Astrocyte of the spinal cord (primary cell): ENCODE measurements around the gene TAF1B.
"Not testable (repeated sequence)": the region's sequence is repeated elsewhere in the genome, so short reads cannot be mapped to it uniquely, and the experiment has no call there.

Experiments
- DNase-seq: peaks from one replicate; pipeline ENCODE4 v3.0.0; 2011; ENCODE audit warnings: low read depth, low spot score
- H3K4me3 ChIP-seq: 2 replicates; pipeline ENCODE4 v1.5.1; 2011; ENCODE audit warnings: low read depth, mild to moderate bottlenecking, low read length, moderate library complexity
- CTCF ChIP-seq: IDR thresholded peaks from 2 replicates; pipeline ENCODE4 v1.5.1; 2012; ENCODE audit warnings: low read depth, mild to moderate bottlenecking, low read length, inconsistent platforms
- in situ Hi-C: cut with HindIII; loops from 2 replicates; pipeline ENCODE4 v1.10.0; 2017; ENCODE audit warnings: low sequenced_read_pairs

The TAF1B gene

DNA sequence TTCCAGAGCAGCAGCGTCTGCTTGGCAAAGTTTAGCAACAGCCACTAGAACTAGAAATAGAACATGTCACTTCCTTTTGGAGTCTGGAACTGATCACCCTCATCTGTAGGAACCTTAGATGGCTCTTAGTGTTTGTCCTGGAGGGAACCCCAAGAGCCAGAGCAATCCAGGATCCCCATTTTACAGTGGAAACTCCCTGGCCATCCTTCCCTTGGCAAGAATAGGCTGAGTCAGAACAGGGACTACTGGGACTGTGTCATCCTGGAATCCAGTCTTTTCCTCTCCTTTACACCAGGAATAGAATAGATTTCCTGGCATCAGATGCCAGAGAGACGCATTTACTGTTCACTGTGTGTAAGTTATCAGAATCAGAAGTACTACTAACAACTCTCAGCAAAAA is 75.0 kb downstream of the TAF1B start:
- DNase-seq = no peak
- no peak for TF ChIP-seq CTCF
- in situ Hi-C loops = no loop called here
- no peak overlapping the region for H3K4me3 ChIP-seq

DNA sequence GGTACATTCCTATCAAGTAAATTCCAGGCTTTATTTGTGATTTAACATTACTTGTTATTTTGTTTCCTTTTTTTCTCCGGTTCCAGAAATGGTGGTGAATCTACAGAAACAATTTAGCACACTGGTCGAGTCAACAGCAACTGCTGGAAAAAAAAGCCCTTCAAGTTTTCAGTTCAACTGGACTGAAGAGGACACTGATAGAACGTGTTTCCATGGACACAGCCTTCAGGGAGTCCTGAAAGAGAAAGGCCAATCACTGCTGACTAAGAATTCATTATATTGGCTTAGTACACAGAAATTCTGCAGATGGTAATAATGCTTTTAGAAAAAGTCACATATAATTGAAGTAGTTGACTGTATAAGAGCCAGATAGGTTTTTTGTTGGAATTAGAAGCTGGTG is 76.2 kb downstream of the TAF1B start:
- no peak overlapping the region for H3K4me3 ChIP-seq
- no peak for TF ChIP-seq CTCF
- DNase-seq = no peak
- in situ Hi-C loops = no loop called here

GRCh38 chr2:9927020-9927419 is 83.7 kb downstream of the TAF1B start:
- in situ Hi-C loops, H3K4me3 ChIP-seq, DNase-seq: not testable (repeated sequence)

DNA sequence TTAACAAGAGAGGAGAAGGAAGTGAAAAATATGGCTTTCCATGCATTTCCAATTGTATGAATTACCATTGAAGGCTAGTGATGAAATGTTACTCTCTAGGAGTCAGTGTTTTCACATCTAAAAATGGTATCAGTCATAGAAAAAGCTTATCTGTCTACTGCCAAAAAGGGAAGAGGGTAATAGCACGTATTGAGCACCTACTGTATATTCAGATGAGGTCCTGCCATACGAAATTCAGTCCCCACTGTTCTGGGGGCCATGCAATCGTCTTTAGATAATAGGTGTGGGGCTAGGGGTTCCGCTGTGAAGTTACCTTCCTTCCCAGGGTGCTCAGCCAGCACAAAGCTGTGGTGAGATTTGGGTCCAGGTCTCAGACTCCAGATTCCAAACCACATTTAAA is 94.0 kb downstream of the TAF1B start:
- TF ChIP-seq CTCF = no peak
- DNase-seq = no peak
- no peak overlapping the region for H3K4me3 ChIP-seq
- in situ Hi-C loops = no loop called here

- DNase-seq = no peak
- in situ Hi-C loops = no loop called here
These were observed 94.7 kb downstream of the TAF1B start for GRCh38 chr2:9937968-9938367.

DNA sequence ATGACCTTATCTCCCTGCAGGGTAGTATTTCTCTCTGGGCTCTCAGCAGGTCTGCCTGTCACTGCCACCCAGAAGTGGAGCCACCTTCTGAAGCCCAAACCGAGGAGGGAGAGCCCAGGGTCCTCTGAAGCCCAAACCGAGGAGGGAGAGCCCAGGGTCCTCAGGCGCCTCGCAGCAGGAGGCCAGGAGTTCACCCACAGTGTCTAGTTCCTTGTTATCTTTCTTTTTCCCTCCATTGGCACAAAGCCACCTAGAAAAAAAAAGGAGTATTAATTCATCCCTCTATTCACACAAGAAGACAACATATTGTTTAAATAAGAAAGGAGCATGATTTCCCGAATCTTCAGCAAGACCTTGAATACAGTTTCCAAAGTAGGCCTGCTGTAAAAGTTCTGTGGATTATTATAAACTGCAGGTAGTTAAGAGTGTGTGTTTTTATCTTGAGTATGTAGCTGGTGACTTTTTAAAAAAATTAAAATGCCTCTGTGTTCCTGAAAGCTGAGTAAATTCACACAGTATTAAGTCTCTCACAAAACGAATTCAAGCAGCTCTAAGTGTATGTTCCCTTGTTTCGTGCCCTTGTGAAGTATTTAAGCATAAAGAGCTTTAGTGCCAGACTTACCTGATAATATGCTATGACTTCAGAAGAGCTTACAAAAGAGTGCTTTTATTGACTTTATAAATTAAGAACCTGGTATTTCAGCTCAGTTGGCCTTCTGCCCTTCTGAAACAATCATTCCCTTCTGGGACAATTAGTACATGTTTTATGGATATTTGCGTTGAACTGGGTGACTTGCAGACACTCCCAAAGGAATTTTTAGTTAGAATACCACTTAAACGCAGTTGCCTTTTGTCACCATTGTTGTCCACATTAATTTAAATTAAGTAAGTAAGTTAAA is 96.6 kb downstream of the TAF1B start:
- TF ChIP-seq CTCF = no peak
- DNase-seq = peak; percentile 10

More at GRCh38 chr2:9937968-9938367, 94.7 kb downstream of the TAF1B start:
- no peak overlapping the region for H3K4me3 ChIP-seq
- TF ChIP-seq CTCF = no peak

DNA sequence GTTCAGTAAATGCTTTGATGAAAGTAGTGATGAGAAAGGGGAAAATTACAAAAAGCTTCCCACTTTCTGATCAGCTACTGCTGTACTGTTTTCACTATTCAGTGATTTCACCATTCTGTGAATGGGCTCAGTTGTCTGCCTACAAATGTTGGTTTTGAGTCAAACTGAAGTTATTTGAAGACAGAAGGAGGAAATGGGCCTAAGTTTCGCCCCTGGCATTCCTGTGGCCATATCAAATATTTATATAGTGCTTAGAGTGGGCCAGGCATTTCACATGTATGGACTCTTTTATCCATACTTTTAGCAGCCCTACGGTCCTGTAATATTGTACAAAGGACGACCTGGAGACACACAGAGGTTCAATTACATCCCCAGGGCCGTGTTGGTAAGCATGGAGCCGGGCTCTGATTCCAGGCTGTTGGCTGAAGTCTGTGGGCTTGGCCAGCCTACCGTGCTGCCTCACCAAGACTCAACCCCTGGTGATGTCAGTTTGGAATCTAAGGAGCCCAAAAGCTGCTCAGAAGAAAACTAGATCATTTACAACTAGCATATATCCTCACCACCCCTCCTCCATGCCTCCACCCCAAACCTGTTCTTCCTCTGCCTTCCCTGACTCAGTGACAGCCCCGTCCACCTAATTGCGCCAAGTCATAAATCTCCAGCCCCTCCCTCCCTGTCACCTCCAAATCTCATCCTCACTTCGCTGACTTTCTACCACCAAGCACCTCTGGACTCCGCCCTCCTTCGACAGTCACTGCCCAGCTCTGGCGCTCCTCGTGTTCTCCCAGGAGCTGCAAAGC is 98.1 kb downstream of the TAF1B start:
- in situ Hi-C loops = no loop called here
- TF ChIP-seq CTCF = no peak
- H3K4me3 ChIP-seq = no peak overlapping the region
- peak; percentile 83 for DNase-seq

More for the DNA sequence above, 96.6 kb downstream of the TAF1B start:
- in situ Hi-C loops = no loop called here
- no peak overlapping the region for H3K4me3 ChIP-seq
